T-helper 9 cell (primary cell): ENCODE results near the gene PEG3.
"Not testable (repeated sequence)": the region's sequence is repeated elsewhere in the genome, so short reads cannot be mapped to it uniquely, and the experiment has no call there.

Experiments
- DNase-seq: peaks from one replicate; pipeline ENCODE4 v3.0.0-alpha.2; 2020
- total RNA-seq, 2 donors: gene quantifications; one replicate each; lab custom pipeline; 2026; lab: John Stamatoyannopoulos, UW

PEG3 gene
- total RNA-seq, result 0 reads per million in 2 donors

GRCh38 chr19:56840451-56841192 is at the start of gene PEG3, which contains the start of gene ZIM2:
Gene PEG3, minus strand, starts transcription at chr19:56840726. Its CDS starts 16,071 bp downstream, at chr19:56824655.
Gene ZIM2, minus strand, starts transcription at chr19:56840726. Its CDS starts 16,449 bp downstream, at chr19:56824277.
- no peak for DNase-seq

- DNase-seq, result no peak
Observed at GRCh38 chr19:56885173-56885985, 44.9 kb upstream of the PEG3 start.

- no peak for DNase-seq
Observed at GRCh38 chr19:56884441-56884840, 43.9 kb upstream of the PEG3 start.

- no peak for DNase-seq
Observed at GRCh38 chr19:56880592-56881190, 40.2 kb upstream of the PEG3 start.

- no peak for DNase-seq
Observed at GRCh38 chr19:56877069-56877715, 36.7 kb upstream of the PEG3 start.

GRCh38 chr19:56875717-56876116 is 35.2 kb upstream of the PEG3 start:
- no peak for DNase-seq

GRCh38 chr19:56874530-56874929 is 34.0 kb upstream of the PEG3 start:
- DNase-seq, result no peak

- no peak for DNase-seq
Observed at GRCh38 chr19:56873493-56873892, 33.0 kb upstream of the PEG3 start.

- DNase-seq, result no peak
Observed at GRCh38 chr19:56869886-56870285, 29.4 kb upstream of the PEG3 start.

- no peak for DNase-seq
Observed at GRCh38 chr19:56868446-56868845, 27.9 kb upstream of the PEG3 start.

- no peak for DNase-seq
Observed at GRCh38 chr19:56866538-56866937, 26.0 kb upstream of the PEG3 start.

GRCh38 chr19:56864443-56865125 is 24.1 kb upstream of the PEG3 start:
- DNase-seq, result no peak

GRCh38 chr19:56862741-56863140 is 22.2 kb upstream of the PEG3 start:
- no peak for DNase-seq

GRCh38 chr19:56860409-56860808 is 19.9 kb upstream of the PEG3 start:
- DNase-seq, result not testable (repeated sequence)

- no peak for DNase-seq
Observed at GRCh38 chr19:56858026-56858425, 17.5 kb upstream of the PEG3 start.

GRCh38 chr19:56856822-56857221 is 16.3 kb upstream of the PEG3 start:
- no peak for DNase-seq

- not testable (repeated sequence) for DNase-seq
Observed at GRCh38 chr19:56852361-56852760, 11.8 kb upstream of the PEG3 start.

- DNase-seq, result no peak
Observed at GRCh38 chr19:56848166-56848565, 7.6 kb upstream of the PEG3 start.

GRCh38 chr19:56842412-56842811 is 1.9 kb upstream of the PEG3 start:
- DNase-seq, result no peak

- DNase-seq, result no peak
Observed at GRCh38 chr19:56841193-56841543, 642 bp upstream of the PEG3 start.

- no peak for DNase-seq
Observed at GRCh38 chr19:56839652-56840450, 675 bp downstream of the PEG3 start.
